Non-pigmented ciliary epithelial cell (primary cell): ENCODE data around the gene ELMO1.

Experiments
- DNase-seq: peaks from one replicate; pipeline ENCODE4 v3.0.0-alpha.2; 2010; ENCODE audit warnings: low read depth

ELMO1 gene

DNA sequence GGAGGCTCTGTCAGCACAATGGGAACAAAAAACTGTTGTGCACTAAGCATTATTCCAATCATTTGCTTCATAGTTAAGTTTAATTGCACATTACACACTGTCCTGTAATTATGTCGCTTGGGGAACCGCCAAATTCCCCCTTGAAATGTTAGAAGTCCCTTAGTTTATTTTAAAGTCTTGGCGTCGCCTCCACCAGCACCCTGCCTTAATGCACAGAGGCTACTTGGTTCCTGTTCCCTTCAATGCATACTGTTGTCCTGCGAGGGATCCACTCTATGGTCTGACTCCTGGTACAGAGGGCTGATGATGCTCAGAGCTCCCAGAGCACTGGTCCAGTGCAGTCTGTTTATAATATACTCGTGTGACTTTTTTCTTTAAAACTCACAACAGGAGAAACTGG lies 330.7 kb downstream of the ELMO1 start:
- DNase-seq: no peak

DNA sequence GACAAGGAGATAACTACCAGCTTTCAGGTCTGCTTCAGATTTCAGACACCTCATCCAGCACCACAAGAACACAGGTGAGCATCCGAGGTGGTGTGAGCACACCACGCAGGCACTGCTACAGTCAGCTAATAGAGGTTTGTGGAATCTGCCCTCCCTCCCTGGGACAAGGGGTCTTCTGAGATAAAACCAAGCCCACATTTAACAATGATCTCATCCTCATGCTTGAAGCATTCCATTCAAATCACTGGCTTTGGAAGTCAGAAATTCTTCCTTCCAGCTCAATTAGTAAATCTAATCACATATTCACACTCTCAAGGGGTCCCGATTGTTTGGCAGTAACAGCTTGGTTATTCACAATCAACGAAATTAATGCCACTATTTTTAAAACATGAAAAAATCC lies 331.4 kb downstream of the ELMO1 start:
- DNase-seq: no peak

DNA sequence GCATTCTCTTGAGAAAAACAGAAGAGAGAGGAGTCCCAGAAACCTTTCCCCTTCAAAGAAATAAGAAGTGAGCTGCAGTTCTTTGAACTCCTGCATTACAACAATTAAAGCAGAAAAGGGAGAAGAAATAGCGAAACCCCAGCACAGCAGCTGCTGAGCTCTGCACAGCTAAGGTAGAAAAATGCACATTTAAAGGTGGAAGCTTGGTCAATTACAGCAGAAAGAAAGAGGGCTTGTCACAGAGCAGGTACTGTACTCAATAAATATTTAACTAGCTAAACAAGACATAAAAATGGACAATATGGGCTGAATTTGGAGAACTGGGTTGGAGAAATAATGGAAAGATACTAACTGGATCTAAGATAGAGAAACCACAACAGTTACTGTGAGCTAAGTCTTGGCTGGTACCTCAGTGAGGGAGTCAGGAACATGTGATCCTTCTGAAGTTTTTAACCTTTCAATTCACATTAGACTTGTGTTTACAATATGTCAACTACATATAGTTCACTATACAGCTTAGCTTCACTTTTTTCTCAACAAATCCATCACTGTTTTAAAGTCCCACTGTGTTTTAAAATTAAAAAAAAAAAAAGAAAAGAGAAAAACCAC lies 332.5 kb downstream of the ELMO1 start:
- DNase-seq: no peak

DNA sequence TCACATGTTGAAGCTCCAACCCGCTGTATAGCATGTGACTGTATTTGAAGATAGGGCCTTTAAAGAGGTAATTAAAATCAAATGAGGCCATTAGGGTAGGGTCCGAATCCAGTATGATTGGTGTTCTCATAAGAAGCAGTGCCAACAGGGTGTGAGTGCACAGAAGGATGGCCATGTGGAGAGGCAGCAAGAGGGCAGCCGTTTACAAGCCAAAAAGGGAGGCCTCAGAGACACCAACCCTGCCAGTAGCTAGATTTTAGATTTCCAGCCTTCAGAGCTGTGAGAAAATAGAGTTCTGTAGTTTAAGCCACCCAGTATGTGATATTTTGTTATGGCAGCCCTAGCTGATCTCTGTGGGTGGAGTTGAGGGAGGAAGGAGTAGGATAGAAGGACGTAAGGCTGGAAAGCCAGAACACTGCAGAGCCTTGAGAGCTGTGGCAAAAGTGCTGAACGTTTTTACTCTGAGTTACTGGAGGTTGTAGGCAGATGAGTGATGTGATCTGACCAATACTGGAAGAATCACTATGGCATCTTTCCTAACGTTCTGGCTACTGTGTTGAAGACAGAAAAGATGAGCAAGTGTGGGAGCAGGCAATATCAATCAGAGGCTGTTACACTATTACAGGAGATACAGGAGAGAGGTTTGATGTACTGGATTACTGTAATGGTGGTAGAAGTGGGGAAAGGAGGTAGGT lies 334.9 kb downstream of the ELMO1 start:
- no peak for DNase-seq

DNA sequence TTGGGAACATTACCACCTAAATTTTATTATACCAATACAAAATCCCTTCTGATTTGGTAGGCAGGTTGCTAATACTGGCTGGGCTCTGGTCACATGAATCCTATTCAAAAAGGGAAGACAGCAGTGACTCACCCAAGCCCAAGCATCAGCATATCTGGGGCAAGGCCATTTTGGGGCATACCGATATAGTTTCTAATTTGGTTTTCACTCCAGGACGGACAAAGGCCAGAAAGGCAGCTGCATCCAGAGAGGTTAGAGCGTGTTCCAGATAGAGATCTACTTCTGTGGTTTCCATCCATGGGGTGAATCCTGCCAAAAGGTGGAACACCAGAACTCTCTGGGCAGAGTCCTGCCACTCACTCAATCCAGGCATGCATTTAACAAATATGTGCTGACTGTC lies 335.8 kb downstream of the ELMO1 start:
- DNase-seq: no peak

DNA sequence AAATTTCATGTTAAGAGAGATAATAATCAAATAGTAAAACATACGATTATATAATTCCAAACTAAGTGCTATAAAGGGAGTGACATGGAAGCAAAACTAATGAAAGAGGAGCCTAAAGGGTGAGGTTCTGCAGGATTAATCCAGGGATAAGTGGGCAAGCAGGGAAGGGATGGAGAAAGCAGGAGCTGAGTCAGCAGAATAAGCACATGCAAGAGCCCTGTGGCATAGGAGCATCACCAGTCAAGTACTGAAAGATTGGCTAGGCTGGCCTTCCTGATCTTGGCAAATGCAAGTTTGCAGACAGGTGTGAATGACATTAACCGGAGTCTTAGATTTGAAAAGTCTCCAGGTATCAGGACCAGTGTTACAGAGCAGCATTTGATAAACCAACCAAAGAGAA lies 336.4 kb downstream of the ELMO1 start:
- DNase-seq: no peak

DNA sequence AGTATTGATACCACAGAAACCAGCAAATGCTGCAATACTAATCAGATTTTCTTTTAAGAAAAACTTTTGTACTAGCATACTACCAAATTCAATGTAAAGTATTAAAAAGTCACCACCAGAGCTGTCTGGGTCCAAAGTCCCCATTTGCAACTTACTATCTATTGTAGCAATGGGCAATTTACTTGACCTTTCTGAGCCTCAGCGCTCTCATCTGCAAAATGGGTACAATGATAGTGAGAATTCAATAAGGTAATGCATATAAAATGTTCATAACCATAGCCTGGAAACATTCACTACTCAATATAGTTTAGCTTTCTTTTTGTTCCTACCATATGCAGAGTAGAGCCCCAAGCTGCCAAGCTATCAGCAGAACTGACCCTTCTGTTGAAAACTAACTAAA lies 337.2 kb downstream of the ELMO1 start:
- DNase-seq: no peak

DNA sequence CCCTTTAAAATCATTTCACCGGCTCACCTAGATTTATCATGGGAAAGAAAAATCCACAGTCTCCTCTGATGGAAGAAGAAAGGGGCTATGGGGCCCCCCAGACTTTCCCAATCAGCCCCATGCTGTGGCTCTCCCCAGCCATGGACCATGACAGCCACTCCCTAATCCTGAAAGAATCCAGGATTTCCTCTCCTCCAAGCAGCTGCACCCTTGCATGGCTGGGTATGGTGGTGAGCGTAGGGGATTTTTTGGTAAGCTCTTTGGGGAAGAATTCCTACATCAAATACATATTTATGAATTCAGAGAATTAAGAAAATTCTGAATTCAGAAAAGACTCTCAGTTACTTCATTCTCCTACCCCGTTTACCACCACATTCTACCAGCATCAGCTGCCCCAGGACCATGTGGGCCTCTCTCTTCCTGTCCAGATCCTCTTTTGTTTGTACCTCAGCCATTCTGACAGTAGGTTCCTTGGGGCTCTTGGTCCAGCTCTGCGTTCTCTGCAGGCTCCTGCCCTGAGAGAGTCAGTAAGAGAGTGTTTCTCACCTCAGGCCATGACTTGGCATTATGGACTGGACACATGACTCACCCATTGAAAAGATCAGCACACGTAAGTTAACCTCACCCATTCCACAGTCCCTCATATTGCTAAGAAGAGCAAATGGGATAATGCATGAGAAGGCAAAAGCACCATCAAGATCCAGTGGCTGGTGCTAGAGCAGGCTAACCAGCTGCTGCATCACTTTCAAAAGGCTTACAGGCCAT lies 337.8 kb downstream of the ELMO1 start:
- DNase-seq: no peak

DNA sequence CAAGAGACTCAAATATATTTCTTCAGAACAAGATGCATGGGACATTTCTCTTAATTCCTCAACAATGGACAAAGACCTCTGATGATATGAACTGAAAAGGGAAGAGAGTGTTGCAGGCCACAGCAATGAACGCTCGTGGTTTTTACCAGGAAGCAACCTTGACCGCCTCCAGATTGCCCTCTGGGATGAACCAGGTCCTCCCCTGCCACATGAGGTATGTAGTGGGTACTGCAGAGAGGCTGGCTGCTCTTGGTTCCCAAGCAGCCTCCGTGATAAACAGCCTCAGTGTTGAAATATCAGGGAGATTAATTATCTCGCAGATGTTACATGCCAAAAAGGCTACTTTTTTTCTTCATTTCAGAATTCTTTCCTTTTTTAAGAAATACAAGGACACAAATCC lies 338.8 kb downstream of the ELMO1 start:
- DNase-seq: no peak

DNA sequence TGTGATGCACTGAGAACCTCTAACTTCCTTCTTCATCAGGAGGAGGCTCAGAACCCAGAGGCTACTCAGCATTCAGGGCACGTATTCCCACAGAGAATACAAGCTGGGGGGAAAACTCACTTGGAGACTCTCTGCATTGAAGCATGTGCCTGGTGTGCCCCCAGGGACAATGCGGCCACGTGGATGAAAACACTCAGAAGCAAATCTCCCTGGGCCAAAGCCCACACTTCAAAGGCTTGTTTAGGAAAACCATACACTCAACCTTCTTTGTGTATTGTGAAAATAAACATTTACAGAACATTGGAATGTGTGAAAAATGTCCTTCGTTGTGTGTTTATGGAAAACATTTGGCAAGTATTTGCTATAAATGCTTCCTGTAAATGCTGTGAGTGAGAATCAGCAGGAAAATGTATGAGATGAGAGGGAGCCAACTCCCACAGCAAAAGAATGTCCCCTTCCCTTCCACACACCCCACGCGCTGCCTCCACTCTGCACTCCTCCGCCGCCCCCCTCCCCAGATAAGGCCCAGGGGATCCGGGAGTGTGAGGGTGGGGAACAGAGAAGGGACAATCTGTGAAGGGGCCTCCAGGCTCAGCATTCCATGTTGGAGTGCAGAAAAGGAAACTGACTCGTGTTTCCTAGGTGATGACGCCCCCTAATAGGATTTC lies 339.5 kb downstream of the ELMO1 start:
- DNase-seq: no peak

DNA sequence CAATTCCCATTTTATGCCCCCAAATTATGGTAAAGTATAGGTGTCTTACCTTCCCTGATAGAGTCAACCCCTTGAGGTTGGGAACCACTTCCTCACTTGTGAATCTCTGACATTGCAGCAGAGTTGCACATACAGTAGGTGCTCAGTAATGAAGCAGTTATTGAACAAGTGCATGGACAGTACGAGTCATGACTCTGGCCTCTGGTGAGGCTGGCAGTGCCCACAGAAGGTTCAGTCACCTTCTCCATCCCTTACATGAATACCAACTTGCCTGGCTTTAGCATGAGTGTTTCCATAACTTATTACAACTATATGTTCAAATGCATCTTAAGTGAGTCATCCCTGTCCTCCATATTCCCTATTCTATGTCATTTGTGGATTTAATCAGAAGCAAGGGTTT lies 340.0 kb downstream of the ELMO1 start:
- no peak for DNase-seq

DNA sequence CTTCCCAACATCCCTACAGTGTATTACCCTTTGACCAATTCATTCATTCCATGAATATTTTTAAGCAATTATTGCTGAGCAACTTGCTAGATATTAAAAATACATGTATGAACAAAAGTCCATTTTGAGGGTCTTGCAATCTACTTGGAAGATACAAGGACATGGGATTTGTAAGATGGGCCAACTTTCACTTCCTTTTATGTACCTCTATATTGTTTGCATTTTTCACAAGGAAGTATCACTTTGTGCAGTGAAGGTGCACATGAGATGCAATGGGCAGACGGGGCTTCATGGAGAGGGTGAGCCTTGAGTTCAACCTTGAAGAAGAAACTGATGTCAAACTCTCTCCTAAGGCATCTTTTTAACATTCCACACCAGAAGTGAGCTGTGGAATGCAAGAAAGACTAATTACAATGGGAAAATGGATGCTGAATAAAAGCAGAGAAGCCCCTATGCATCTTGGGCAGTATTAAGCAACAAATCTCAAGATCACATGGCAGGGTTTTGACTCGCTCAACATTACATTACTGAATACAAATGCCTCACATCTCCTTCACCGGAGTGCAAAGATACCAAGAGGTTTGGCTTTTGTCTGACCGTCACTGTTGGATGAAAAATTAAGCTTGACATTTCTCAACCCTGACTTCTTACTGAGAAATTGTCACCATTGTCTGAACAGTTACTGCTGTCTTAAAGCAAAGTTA lies 341.5 kb downstream of the ELMO1 start:
- DNase-seq: no peak

DNA sequence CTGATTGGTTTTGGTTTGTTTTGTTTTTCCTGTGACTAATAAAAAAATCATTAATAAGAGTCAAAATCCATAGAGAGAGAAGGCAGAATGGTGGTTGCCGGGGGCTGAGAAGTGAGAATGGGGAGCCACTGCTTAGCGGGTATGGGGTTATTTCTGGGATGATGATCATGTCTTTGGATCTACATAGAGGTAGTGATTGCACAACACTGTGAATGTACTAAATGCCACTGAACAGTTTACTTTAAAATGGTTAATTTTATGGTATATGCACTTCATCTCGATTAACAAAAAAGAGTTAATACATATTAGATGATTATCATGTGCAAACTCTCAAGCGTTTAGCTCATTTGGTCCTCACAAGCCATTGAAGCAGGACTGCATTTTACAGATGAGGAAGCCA lies 342.9 kb downstream of the ELMO1 start:
- no peak for DNase-seq

DNA sequence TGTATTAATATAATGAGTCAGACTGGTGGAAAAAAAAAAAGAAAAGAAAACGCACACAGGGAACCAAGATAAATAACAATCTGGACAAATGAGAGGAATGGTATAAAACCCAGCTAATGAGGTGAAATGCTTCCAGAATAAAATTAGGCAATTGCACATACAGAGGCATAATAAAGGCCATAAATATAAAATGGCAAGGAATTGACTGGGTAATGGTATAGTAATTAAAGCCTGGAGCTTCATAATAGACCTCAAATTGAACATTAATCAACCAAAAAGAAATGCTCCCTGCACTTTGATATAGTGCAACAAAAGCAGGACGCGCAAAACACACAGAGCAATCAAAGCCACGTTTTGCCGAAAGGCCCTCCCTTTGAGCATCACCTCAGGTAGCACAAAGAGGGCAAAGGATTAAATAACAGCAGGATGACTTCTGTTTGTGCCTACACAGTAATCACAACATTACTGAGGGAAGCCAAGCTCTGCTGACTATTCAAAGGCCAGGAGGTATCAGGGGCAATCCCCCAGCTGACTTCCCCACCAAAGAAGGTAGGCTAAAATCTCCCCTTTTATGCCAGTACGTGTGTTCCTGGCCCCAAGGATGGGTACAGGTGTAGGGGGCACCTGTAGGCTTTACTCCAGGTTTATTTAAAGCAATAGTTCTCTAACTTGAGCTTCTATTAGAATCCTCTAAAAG lies 343.7 kb downstream of the ELMO1 start:
- no peak for DNase-seq

DNA sequence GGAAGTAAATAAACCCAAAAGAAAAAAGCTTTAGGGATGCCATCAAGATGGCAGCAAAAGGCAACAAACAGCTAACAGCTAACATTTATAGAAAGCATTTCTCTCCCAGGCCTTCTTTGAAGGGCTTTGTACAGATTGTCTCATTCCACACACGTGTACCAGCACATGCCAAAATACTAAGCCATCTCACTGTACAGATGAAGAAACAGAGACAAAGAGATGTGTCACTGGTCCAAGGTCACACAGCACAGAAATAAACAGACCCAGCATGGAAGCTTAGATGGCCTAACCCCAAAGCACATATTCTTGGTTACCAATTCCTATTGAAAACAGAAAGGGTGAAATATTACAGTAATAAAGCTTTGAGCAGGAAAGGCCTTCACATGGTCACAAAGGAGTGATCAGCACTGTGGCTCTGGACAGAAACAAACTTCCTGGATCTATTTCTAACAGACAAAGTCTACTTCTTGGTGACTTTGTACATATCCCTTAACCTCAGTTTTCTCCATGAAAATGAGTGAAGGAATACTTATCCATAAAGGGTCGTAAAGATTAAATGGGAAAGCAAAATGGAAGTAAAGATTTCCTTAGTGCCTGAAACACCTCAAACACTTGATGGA lies 346.0 kb downstream of the ELMO1 start:
- no peak for DNase-seq

DNA sequence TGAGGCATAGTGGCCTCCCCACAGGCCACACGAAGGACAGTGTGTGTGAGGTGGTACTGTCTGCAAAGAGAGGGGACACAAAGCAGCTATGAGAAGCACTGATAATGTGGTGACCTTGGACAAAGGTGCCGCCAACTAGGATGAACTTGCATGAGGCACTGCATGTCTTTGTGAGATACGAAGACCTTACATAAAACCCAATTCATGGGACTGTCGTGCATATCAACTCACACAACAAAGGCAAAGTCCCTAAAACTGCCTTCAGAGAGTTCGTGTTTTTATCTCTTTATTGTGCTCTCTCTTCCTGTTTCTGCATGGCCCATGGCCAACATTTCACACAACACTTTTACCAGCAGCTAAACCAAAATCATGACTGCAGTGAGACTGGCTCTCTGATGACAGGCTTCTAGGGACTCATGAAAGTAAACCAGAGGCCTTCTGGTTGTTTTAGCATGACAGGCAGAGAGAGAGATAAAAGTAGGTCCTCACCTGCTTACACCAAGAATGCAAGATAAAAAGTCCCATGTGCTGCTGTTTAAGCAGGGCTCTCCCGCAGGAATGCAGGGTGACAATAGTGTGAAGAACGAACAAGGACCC lies 347.8 kb downstream of the ELMO1 start:
- no peak for DNase-seq

DNA sequence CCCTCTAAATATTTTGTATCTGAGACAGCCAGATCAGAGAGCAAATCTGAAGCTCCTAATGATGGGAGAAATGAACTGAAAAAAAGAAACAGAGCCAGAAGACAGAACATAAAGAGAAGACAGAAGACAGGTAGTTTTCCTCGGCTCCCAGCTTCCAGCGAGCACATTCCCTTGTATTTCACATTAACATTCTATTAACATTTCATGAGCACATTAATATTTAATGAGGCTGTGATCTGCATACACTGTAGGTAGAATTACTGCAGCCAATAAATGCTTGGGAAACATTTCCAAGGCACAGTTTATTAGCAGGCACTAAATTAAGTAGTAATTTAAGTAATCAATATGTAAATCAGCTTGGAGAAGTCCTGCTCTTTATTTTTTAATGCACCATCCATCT lies 349.9 kb downstream of the ELMO1 start:
- DNase-seq: no peak

DNA sequence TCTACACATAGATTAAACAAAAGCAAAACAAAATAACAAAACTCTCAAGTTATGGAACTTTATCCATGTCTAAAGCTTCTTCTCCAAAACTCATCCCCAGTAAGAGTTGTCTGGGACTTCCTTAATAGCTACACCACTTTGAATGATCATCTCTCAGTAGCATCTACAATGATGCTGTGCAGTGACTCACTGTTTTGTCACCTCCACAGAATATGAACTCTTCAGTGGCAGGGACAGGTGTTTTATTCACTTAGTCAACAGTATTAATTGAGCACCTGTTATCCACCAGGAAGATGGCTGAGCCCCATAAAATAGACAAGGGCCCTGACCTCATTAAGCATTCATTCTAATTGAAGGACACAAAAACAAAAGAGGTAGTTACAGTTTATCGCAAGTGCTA lies 350.7 kb downstream of the ELMO1 start:
- DNase-seq: no peak

DNA sequence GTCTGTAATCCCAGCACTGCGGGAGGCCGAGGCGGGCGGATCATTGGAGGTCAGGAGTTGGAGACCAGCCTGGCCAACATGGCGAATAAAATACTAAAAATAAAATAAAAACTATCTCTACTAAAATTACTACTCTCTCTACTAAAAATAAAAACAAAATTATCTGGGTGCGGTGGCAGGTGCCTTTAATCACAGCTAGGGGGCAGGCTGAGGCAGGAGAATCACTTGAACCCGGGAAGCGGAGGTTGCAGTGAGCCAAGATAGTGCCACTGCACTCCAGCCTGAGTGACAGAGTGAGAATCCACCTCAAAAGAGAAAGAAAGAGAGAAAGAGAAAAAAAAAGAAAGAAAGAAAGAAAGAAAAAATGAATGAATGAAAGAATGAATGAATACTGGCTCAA lies 351.4 kb downstream of the ELMO1 start:
- no peak for DNase-seq

DNA sequence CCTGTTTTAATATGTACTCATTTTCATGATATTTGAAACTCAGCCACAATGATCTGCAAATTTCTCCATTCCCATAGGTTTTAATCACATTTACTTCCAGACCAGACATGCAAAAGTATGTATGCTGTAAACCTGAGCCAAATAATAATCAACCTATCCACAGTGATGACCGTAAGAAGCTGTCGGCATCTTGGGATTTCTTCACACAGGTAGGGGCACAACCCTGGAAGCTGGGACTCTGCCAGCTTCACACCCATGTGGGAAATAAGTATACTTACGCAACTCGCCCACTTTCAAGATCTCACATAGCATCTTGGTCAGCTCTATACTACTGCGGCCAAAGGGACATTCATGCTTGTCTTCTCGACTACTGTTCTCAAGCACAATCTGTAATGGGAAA lies 352.3 kb downstream of the ELMO1 start:
- DNase-seq: no peak

DNA sequence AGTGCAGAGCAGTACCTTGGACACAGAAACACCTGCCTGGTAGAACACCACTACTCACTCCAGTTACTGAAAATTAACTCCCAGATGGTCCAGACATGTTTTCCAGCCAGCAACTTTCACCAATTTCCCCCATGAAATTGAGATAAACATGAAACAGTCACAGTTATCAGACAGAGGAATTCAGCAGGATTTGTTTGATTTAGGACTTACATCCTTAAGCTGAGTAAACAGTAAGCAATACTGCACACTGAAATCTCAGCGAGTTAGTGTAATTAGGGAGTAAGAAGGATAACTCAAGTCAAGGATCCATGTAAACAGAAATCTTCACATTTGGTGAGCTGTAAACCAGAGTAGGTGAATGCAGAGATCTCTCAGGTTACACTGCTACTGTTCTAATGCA lies 353.5 kb downstream of the ELMO1 start:
- no peak for DNase-seq
